ENCODE data around the gene IFT43.

The IFT43 gene

DNA sequence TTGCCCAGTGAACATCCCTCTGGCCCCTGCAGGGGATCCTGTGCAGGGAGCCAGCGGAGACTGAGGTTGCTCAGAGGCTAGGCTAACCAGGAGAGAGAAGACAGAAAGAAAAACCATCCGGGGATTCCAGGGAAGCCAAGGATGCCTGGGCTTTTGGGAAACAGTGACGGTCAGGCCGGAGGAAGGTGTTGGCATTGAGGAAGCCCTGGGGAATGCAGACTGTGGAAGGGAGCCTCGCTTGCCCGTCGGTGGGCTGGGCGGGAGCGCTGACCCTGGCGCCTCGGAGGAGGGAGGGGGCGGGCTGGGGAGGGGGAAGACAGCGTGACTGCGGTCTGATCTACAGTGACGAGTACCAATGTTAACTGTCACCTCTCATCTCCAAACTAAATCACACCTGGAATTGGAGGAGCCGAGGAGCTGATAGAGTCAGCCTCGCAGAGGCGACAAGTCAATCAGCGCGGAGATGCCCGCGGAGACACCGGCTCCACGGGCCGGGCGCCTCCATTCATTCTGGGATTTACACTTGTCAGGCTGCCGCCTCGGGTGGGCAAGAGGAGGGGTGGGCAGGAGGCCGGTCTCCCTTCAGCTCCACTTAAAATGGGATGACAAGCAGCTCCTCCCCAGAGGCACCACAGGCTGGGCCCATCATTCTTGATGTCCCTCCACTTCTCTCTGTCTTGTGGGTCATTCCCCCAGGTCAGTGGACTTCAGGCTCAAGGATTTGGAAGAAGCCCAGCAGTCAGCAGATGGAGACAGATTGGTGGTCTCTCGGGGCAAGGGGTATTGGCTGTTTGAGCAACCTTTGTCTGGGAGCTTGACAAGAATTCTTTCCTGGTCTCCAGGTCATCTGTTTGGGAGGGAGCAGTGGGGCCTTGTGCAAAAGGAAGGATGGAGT, 145.8 kb downstream of the IFT43 start:
- Histone ChIP-seq H3K36me3 (ENCODE audit: control insufficient read depth, insufficient read depth, low read length) (no peaks in the 10 kb centered on the region), H3K9me3 (ENCODE audit: control insufficient read depth, low read length) (no peaks in the 10 kb centered on the region), H3K27me3 (ENCODE audit: control insufficient read depth, insufficient read depth, low read length) (peaks cover 33% of the 10 kb centered on the region), H3K4me3 (ENCODE audit: low read length) (no peak overlapping the region), H3K9ac (ENCODE audit: low read length) (no peak overlapping the region), H3K4me1 (ENCODE audit: control insufficient read depth, insufficient read depth, low read length) (no peaks in the 10 kb centered on the region)

DNA sequence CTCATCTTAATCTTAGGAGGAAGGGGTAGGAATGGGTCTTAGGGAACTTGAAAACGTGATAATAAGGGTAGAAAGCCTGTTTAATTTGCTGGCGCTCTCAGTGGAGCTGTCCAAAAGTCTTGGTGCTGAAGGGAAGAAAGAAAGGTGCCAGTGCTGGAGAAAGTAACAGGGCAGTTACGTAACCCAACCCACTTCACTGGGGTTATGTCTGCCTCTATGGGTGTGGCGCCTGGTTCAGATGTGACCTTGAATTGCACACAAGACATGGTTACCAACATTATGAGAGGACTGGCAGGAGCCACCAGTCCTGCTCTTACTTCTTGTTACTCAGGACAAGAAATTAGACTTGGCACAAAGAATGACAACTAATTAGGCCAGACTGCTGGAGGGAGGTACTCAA, 147.5 kb downstream of the IFT43 start:
- H3K4me3 ChIP-seq (ENCODE audit: low read length) = no peak overlapping the region
- no peaks in the 10 kb centered on the region for H3K4me1 ChIP-seq (ENCODE audit: control insufficient read depth, insufficient read depth, low read length)
- no peaks in the 10 kb centered on the region for H3K9me3 ChIP-seq (ENCODE audit: control insufficient read depth, low read length)
- peaks cover 47% of the 10 kb centered on the region for H3K27me3 ChIP-seq (ENCODE audit: control insufficient read depth, insufficient read depth, low read length)
- H3K9ac ChIP-seq (ENCODE audit: low read length) = no peak overlapping the region
- no peaks in the 10 kb centered on the region for H3K36me3 ChIP-seq (ENCODE audit: control insufficient read depth, insufficient read depth, low read length)
